ENCODE results near the gene PRR23C.
"Not testable (repeated sequence)": the region's sequence is repeated elsewhere in the genome, so short reads cannot be mapped to it uniquely, and the experiment has no call there.

PRR23C gene

GRCh38 chr3:139037478-139037877 is 7.2 kb downstream of the PRR23C start:
- Histone ChIP-seq H3K4me3 (ENCODE audit: low read length in 2 of 2) (no peak overlapping the region), H3K27ac (ENCODE audit: low read depth in 2 of 2, low read length in 2 of 2) (no peak overlapping the region), H3K27me3 (ENCODE audit: control insufficient read depth in 2 of 2, insufficient read depth in 2 of 2, low read length in 2 of 2) (no peaks in the 10 kb centered on the region), H3K4me1 (ENCODE audit: control insufficient read depth in 2 of 2, insufficient read depth in 2 of 2, low read length in 2 of 2) (peaks cover 2 to 10% of the 10 kb centered on the region in 2 donors), H3K9me3 (ENCODE audit: control insufficient read depth in 2 of 2, low read length in 2 of 2) (no peaks in the 10 kb centered on the region), H3K9ac (ENCODE audit: low read depth in 1 of 2, low read length in 2 of 2) (no peak overlapping the region), H3K36me3 (ENCODE audit: control insufficient read depth in 2 of 2, insufficient read depth in 2 of 2, low read length in 2 of 2) (no peaks in the 10 kb centered on the region)

GRCh38 chr3:139032326-139033002 is 12.2 kb downstream of the PRR23C start:
- H3K4me1 ChIP-seq (ENCODE audit: control insufficient read depth in 2 of 2, insufficient read depth in 2 of 2, low read length in 2 of 2): peaks cover 0 to 6% of the 10 kb centered on the region in 2 donors
- H3K36me3 ChIP-seq (ENCODE audit: control insufficient read depth in 2 of 2, insufficient read depth in 2 of 2, low read length in 2 of 2): no peaks in the 10 kb centered on the region
- no peaks in the 10 kb centered on the region for H3K9me3 ChIP-seq (ENCODE audit: control insufficient read depth in 2 of 2, low read length in 2 of 2)
- peak overlapping the region; percentile 83 to 88 for H3K27ac ChIP-seq (ENCODE audit: low read depth in 2 of 2, low read length in 2 of 2)
- peak overlapping the region in 1 of 2 donors; percentile 20 for H3K4me3 ChIP-seq (ENCODE audit: low read length in 2 of 2)
- H3K9ac ChIP-seq (ENCODE audit: low read depth in 1 of 2, low read length in 2 of 2): no peak overlapping the region
- H3K27me3 ChIP-seq (ENCODE audit: control insufficient read depth in 2 of 2, insufficient read depth in 2 of 2, low read length in 2 of 2): no peaks in the 10 kb centered on the region

- H3K4me1 ChIP-seq (ENCODE audit: control insufficient read depth in 2 of 2, insufficient read depth in 2 of 2, low read length in 2 of 2); H3K27ac ChIP-seq (ENCODE audit: low read depth in 2 of 2, low read length in 2 of 2); H3K36me3 ChIP-seq (ENCODE audit: control insufficient read depth in 2 of 2, insufficient read depth in 2 of 2, low read length in 2 of 2); H3K9me3 ChIP-seq (ENCODE audit: control insufficient read depth in 2 of 2, low read length in 2 of 2); H3K4me3 ChIP-seq (ENCODE audit: low read length in 2 of 2); H3K9ac ChIP-seq (ENCODE audit: low read depth in 1 of 2, low read length in 2 of 2); H3K27me3 ChIP-seq (ENCODE audit: control insufficient read depth in 2 of 2, insufficient read depth in 2 of 2, low read length in 2 of 2): not testable (repeated sequence)
Measured at GRCh38 chr3:139030576-139030975, 14.1 kb downstream of the PRR23C start.

GRCh38 chr3:139024968-139025367 is 19.7 kb downstream of the PRR23C start:
- no peaks in the 10 kb centered on the region for H3K9me3 ChIP-seq (ENCODE audit: control insufficient read depth in 2 of 2, low read length in 2 of 2)
- no peaks in the 10 kb centered on the region for H3K4me1 ChIP-seq (ENCODE audit: control insufficient read depth in 2 of 2, insufficient read depth in 2 of 2, low read length in 2 of 2)
- H3K4me3 ChIP-seq (ENCODE audit: low read length in 2 of 2): no peak overlapping the region
- no peaks in the 10 kb centered on the region for H3K36me3 ChIP-seq (ENCODE audit: control insufficient read depth in 2 of 2, insufficient read depth in 2 of 2, low read length in 2 of 2)
- H3K27me3 ChIP-seq (ENCODE audit: control insufficient read depth in 2 of 2, insufficient read depth in 2 of 2, low read length in 2 of 2): no peaks in the 10 kb centered on the region
- H3K27ac ChIP-seq (ENCODE audit: low read depth in 2 of 2, low read length in 2 of 2): no peak overlapping the region
- H3K9ac ChIP-seq (ENCODE audit: low read depth in 1 of 2, low read length in 2 of 2): no peak overlapping the region

GRCh38 chr3:139020868-139021234 is 23.8 kb downstream of the PRR23C start, which contains the start of gene PRR23B:
PRR23B (minus strand) TSS chr3:139020926; CDS start chr3:139020661, 265 bp downstream.
- H3K4me3 ChIP-seq (ENCODE audit: low read length in 2 of 2): no peak within 1 kb of the TSS

GRCh38 chr3:139020036-139020867 is 24.4 kb downstream of the PRR23C start:
- Histone ChIP-seq H3K4me3 (ENCODE audit: low read length in 2 of 2) (no peak overlapping the region), H3K9ac (ENCODE audit: low read depth in 1 of 2, low read length in 2 of 2) (no peak overlapping the region), H3K27ac (ENCODE audit: low read depth in 2 of 2, low read length in 2 of 2) (no peak overlapping the region), H3K9me3 (ENCODE audit: control insufficient read depth in 2 of 2, low read length in 2 of 2) (no peaks in the 10 kb centered on the region), H3K36me3 (ENCODE audit: control insufficient read depth in 2 of 2, insufficient read depth in 2 of 2, low read length in 2 of 2) (no peaks in the 10 kb centered on the region), H3K27me3 (ENCODE audit: control insufficient read depth in 2 of 2, insufficient read depth in 2 of 2, low read length in 2 of 2) (no peaks in the 10 kb centered on the region), H3K4me1 (ENCODE audit: control insufficient read depth in 2 of 2, insufficient read depth in 2 of 2, low read length in 2 of 2) (no peaks in the 10 kb centered on the region)

More at GRCh38 chr3:139020868-139021234, 23.8 kb downstream of the PRR23C start, which contains the start of gene PRR23B:
- Histone ChIP-seq H3K27me3 (ENCODE audit: control insufficient read depth in 2 of 2, insufficient read depth in 2 of 2, low read length in 2 of 2) (no peaks in the 10 kb centered on the region), H3K9ac (ENCODE audit: low read depth in 1 of 2, low read length in 2 of 2) (no peak within 1 kb of the TSS), H3K4me1 (ENCODE audit: control insufficient read depth in 2 of 2, insufficient read depth in 2 of 2, low read length in 2 of 2) (no peaks in the 10 kb centered on the region), H3K27ac (ENCODE audit: low read depth in 2 of 2, low read length in 2 of 2) (no peak within 1 kb of the TSS), H3K9me3 (ENCODE audit: control insufficient read depth in 2 of 2, low read length in 2 of 2) (no peaks in the 10 kb centered on the region), H3K36me3 (ENCODE audit: control insufficient read depth in 2 of 2, insufficient read depth in 2 of 2, low read length in 2 of 2) (no peaks in the 10 kb centered on the region)

- no peaks in the 10 kb centered on the region for H3K27me3 ChIP-seq (ENCODE audit: control insufficient read depth in 2 of 2, insufficient read depth in 2 of 2, low read length in 2 of 2)
Measured at GRCh38 chr3:139016430-139017048, 28.2 kb downstream of the PRR23C start.

GRCh38 chr3:139006051-139006716 is 38.5 kb downstream of the PRR23C start, which contains the start of gene PRR23A:
PRR23A (minus strand) TSS chr3:139006268; CDS start chr3:139006268, 0 bp downstream.
- H3K36me3 ChIP-seq (ENCODE audit: control insufficient read depth in 2 of 2, insufficient read depth in 2 of 2, low read length in 2 of 2): no peaks in the 10 kb centered on the region
- no peaks in the 10 kb centered on the region for H3K27me3 ChIP-seq (ENCODE audit: control insufficient read depth in 2 of 2, insufficient read depth in 2 of 2, low read length in 2 of 2)
- no peak within 1 kb of the TSS for H3K4me3 ChIP-seq (ENCODE audit: low read length in 2 of 2)
- no peaks in the 10 kb centered on the region for H3K4me1 ChIP-seq (ENCODE audit: control insufficient read depth in 2 of 2, insufficient read depth in 2 of 2, low read length in 2 of 2)
- H3K9ac ChIP-seq (ENCODE audit: low read depth in 1 of 2, low read length in 2 of 2): no peak within 1 kb of the TSS
- no peak within 1 kb of the TSS for H3K27ac ChIP-seq (ENCODE audit: low read depth in 2 of 2, low read length in 2 of 2)
- H3K9me3 ChIP-seq (ENCODE audit: control insufficient read depth in 2 of 2, low read length in 2 of 2): no peaks in the 10 kb centered on the region

More at GRCh38 chr3:139016430-139017048, 28.2 kb downstream of the PRR23C start:
- no peaks in the 10 kb centered on the region for H3K9me3 ChIP-seq (ENCODE audit: control insufficient read depth in 2 of 2, low read length in 2 of 2)
- no peak overlapping the region for H3K27ac ChIP-seq (ENCODE audit: low read depth in 2 of 2, low read length in 2 of 2)
- no peaks in the 10 kb centered on the region for H3K36me3 ChIP-seq (ENCODE audit: control insufficient read depth in 2 of 2, insufficient read depth in 2 of 2, low read length in 2 of 2)
- H3K9ac ChIP-seq (ENCODE audit: low read depth in 1 of 2, low read length in 2 of 2): no peak overlapping the region
- H3K4me1 ChIP-seq (ENCODE audit: control insufficient read depth in 2 of 2, insufficient read depth in 2 of 2, low read length in 2 of 2): no peaks in the 10 kb centered on the region
- no peak overlapping the region for H3K4me3 ChIP-seq (ENCODE audit: low read length in 2 of 2)

- Histone ChIP-seq H3K27ac (ENCODE audit: low read depth in 2 of 2, low read length in 2 of 2) (no peak overlapping the region), H3K9me3 (ENCODE audit: control insufficient read depth in 2 of 2, low read length in 2 of 2) (no peaks in the 10 kb centered on the region), H3K9ac (ENCODE audit: low read depth in 1 of 2, low read length in 2 of 2) (no peak overlapping the region), H3K36me3 (ENCODE audit: control insufficient read depth in 2 of 2, insufficient read depth in 2 of 2, low read length in 2 of 2) (no peaks in the 10 kb centered on the region), H3K4me1 (ENCODE audit: control insufficient read depth in 2 of 2, insufficient read depth in 2 of 2, low read length in 2 of 2) (no peaks in the 10 kb centered on the region), H3K4me3 (ENCODE audit: low read length in 2 of 2) (no peak overlapping the region), H3K27me3 (ENCODE audit: control insufficient read depth in 2 of 2, insufficient read depth in 2 of 2, low read length in 2 of 2) (no peaks in the 10 kb centered on the region)
Measured at GRCh38 chr3:139005356-139005993, 39.2 kb downstream of the PRR23C start.

Data from mucosa of rectum (tissue), 2 donors.